Liver (tissue), 9 donors: ENCODE data around the gene LSMEM2. TPM values are rescaled to one million over a fixed set of nuclear protein-coding genes. Genes with fewer than 3 reads are reported as not detected.

Experiments
- DNase-seq: peaks from one replicate; pipeline ENCODE4 v3.0.0-alpha.2; 2017; ENCODE audit warnings: low spot score
- H3K27ac ChIP-seq, 2 donors: one replicate each; pipeline ENCODE4 v1.7.0; 2013; ENCODE audit warnings: inconsistent platforms in 2 of 2, low read length in 2 of 2, control low read depth in 1 of 2, low read depth in 1 of 2, mild to moderate bottlenecking in 1 of 2
- H3K27me3 ChIP-seq, 4 donors: one replicate each; pipeline versions ENCODE4 v1.6.1 to v1.7.0; 2013; ENCODE audit warnings: low read length in 3 of 4, inconsistent platforms in 1 of 4, mild to moderate bottlenecking in 1 of 4, moderate library complexity in 1 of 4; ENCODE audit not compliant: control insufficient read depth in 4 of 4, insufficient read depth in 4 of 4
- H3K36me3 ChIP-seq, 4 donors: one replicate each; pipeline versions ENCODE4 v1.6.1 to v1.7.0; 2013; ENCODE audit warnings: low read length in 3 of 4, mild to moderate bottlenecking in 3 of 4, low read depth in 1 of 4, moderate library complexity in 1 of 4; ENCODE audit not compliant: control insufficient read depth in 4 of 4, insufficient read depth in 3 of 4
- H3K4me1 ChIP-seq, 4 donors: one replicate each; pipeline versions ENCODE4 v1.6.1 to v1.7.0; 2013; ENCODE audit warnings: low read length in 3 of 4, mild to moderate bottlenecking in 3 of 4, moderate library complexity in 1 of 4; ENCODE audit not compliant: control insufficient read depth in 4 of 4, insufficient read depth in 4 of 4
- H3K4me3 ChIP-seq, 3 donors: one replicate each; pipeline versions ENCODE4 v1.6.1 to v1.7.0; 2013; ENCODE audit warnings: low read length in 3 of 3, control low read depth in 1 of 3, low read depth in 1 of 3, mild to moderate bottlenecking in 1 of 3
- H3K9ac ChIP-seq, 2 donors: one replicate each; pipeline ENCODE4 v1.7.0; 2013; ENCODE audit warnings: low read length in 2 of 2, mild to moderate bottlenecking in 2 of 2, moderate library complexity in 2 of 2, control low read depth in 1 of 2, low read depth in 1 of 2
- H3K9me3 ChIP-seq, 4 donors: one replicate each; pipeline versions ENCODE4 v1.6.1 to v1.7.0; 2013; ENCODE audit warnings: low read length in 3 of 4; ENCODE audit not compliant: control insufficient read depth in 4 of 4
- EGR1 ChIP-seq, 2 donors: IDR thresholded peaks; 2 replicates each; pipeline ENCODE4 v1.6.1; 2016 to 2018; ENCODE audit warnings: antibody characterized with exemption in 2 of 2, low read depth in 2 of 2
- FOXA1 ChIP-seq: IDR thresholded peaks from 2 replicates; pipeline ENCODE4 v1.6.1; 2016; ENCODE audit warnings: antibody characterized with exemption
- GABPA ChIP-seq, 2 donors: IDR thresholded peaks in 1 of 2; conservative IDR thresholded peaks in 1 of 2; 2 replicates each; pipeline ENCODE4 v1.6.1; 2016; ENCODE audit warnings: antibody characterized with exemption in 2 of 2, mild to moderate bottlenecking in 1 of 2, moderate library complexity in 1 of 2
- HNF4A ChIP-seq, 2 donors: conservative IDR thresholded peaks; 2 replicates each; pipeline ENCODE4 v1.6.1; 2016; ENCODE audit warnings: antibody characterized with exemption in 2 of 2, mild to moderate bottlenecking in 2 of 2
- JUND ChIP-seq, 2 donors: IDR thresholded peaks; 2 replicates each; pipeline ENCODE4 v1.6.1; 2016; ENCODE audit warnings: antibody characterized with exemption in 2 of 2
- MAX ChIP-seq: IDR thresholded peaks from 2 replicates; pipeline ENCODE4 v1.6.1; 2016; ENCODE audit warnings: antibody characterized with exemption
- NR2F2 ChIP-seq: IDR thresholded peaks from 2 replicates; pipeline ENCODE4 v1.6.1; 2016; ENCODE audit warnings: antibody characterized with exemption
- RAD21 ChIP-seq, 2 donors: IDR thresholded peaks; 2 replicates each; pipeline ENCODE4 v1.6.1; 2016; ENCODE audit warnings: antibody characterized with exemption in 2 of 2, mild to moderate bottlenecking in 2 of 2
- REST ChIP-seq: IDR thresholded peaks from 2 replicates; pipeline ENCODE4 v1.6.1; 2016; ENCODE audit warnings: antibody characterized with exemption, mild to moderate bottlenecking
- RXRA ChIP-seq, 2 donors: IDR thresholded peaks; 2 replicates each; pipeline ENCODE4 v1.6.1; 2017 to 2018; ENCODE audit warnings: antibody characterized with exemption in 2 of 2, mild to moderate bottlenecking in 1 of 2
- SP1 ChIP-seq: IDR thresholded peaks from 2 replicates; pipeline ENCODE4 v1.6.1; 2018; ENCODE audit warnings: antibody characterized with exemption, mild to moderate bottlenecking
- TAF1 ChIP-seq: conservative IDR thresholded peaks from 2 replicates; pipeline ENCODE4 v1.6.1; 2016; ENCODE audit warnings: antibody characterized with exemption, mild to moderate bottlenecking
- YY1 ChIP-seq: IDR thresholded peaks from 2 replicates; pipeline ENCODE4 v1.6.1; 2016; ENCODE audit warnings: antibody characterized with exemption, mild to moderate bottlenecking
- WGBS: extraction: QIAGEN DNeasy Blood & Tissue Kit; methylation state at CpG from one replicate; pipeline ENCODE4 v1.1.7; 2013; 5-methylcytosine and 5-hydroxymethylcytosine counted together
- polyA plus RNA-seq, 2 donors: library from polyadenylated mRNA; stranded (reverse) in 1 of 2; unstranded in 1 of 2; fragments of 200-250 nt in 1 of 2; fragments of >200 nt in 1 of 2; fragmentation: Nextera tagmentation in 1 of 2; extraction: Ambion mirVana in 1 of 2; gene quantifications; one replicate each; pipeline versions ENCODE4 v1.2.1 to v1.2.3, GENCODE V29; 2013 to 2015
- total RNA-seq, 2 donors: library from RNA; depleted of rRNA; stranded (reverse); fragments of >200 nt; gene quantifications; one replicate each; pipeline ENCODE4 v1.2.3, GENCODE V29; 2014
- TF ChIP-seq, protein P1 (sequence below): IDR thresholded peaks from 2 replicates; pipeline ENCODE4 v1.6.1; 2016; ENCODE audit warnings: antibody characterized with exemption
- TF ChIP-seq, protein P2 (sequence below): fragments of 150-350 bp; IDR thresholded peaks from 2 replicates; pipeline ENCODE4 v1.5.1; 2017; ENCODE audit warnings: improper control_type of control experiment, low read depth, low read length; ENCODE audit not compliant: missing input control
- donor health status: healthy.
- donor health status: healthy.
- donor health status: healthy.
- donor health status: healthy.
- donor health status: healthy.

The LSMEM2 gene
- total and polyA plus RNA-seq, 4 donors, result 0.03 to 0.08 TPM; not detected in 2

DNA sequence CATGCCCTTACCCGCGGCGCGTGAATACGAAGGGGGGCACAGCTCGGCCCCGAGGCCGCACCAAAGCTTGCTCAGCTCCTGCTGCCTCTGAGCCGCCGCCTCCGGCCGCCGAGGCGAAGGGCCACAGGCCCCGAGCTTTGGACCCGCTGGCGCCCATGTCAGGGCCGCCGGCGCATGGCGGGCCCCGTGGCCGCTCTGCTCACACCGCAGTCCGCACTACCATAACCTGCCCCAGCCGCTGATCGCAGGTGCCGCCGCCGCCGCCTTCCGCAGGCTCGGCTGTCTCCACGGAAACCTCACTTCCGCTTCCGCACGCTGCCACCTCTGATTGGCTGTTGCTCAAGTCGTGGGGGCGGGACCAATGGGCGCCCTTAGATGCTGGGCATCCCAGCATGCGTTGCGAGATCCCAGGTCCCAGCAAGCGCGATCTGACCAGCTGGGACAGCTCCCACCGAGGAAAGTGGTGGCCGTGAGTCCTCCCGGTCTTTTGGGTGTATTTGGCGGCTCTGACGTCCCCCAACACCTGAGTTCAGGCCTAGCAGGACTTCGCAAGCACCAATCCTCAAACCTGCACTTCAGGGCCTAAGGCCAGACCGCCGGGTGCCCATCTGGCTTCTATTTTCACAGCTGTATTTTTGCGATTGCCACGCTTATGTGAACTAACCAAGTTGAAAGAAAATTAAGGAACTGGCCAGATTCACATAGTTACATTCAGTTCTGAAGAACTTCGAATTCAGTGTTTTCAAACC lies 49.2 kb downstream of the LSMEM2 start, which contains the start of gene TUSC2:
TSS of gene TUSC2 (minus strand) at position 281 of the 749 bp plus-strand sequence. CDS start at position 157, 124 bp downstream.
- peak; percentile 75 to 95 for TF ChIP-seq GABPA (IDR thresholded peaks at IDR 0.05 in 1 of 2, conservative IDR thresholded peaks at IDR 0.05 in 1 of 2)
- TF ChIP-seq SP1, result peak; percentile 63
- TF ChIP-seq EGR1 (IDR thresholded peaks at IDR 0.05; ENCODE audit: low read depth in 2 of 2), result peak in 1 of 2 donors; percentile 83
- TF ChIP-seq YY1, result peak; percentile 75
- TF ChIP-seq NR2F2, result no peak
- TF ChIP-seq, protein P1, sequence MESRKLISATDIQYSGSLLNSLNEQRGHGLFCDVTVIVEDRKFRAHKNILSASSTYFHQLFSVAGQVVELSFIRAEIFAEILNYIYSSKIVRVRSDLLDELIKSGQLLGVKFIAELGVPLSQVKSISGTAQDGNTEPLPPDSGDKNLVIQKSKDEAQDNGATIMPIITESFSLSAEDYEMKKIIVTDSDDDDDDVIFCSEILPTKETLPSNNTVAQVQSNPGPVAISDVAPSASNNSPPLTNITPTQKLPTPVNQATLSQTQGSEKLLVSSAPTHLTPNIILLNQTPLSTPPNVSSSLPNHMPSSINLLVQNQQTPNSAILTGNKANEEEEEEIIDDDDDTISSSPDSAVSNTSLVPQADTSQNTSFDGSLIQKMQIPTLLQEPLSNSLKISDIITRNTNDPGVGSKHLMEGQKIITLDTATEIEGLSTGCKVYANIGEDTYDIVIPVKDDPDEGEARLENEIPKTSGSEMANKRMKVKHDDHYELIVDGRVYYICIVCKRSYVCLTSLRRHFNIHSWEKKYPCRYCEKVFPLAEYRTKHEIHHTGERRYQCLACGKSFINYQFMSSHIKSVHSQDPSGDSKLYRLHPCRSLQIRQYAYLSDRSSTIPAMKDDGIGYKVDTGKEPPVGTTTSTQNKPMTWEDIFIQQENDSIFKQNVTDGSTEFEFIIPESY, result no peak
- peak; percentile 74 for TF ChIP-seq REST
- peak; percentile 55 for TF ChIP-seq MAX
- no peak for TF ChIP-seq JUND (IDR thresholded peaks at IDR 0.05)
- no peak for TF ChIP-seq FOXA1
- Histone ChIP-seq H3K9me3 (no peaks in the 10 kb centered on the region), H3K36me3 (peaks cover 4 to 34% (median 17%) of the 10 kb centered on the region in 4 donors), H3K9ac (peak within 1 kb of the TSS; percentile 63 to 75), H3K4me3 (peak within 1 kb of the TSS; percentile 82 to 87 (median 83)), H3K27ac (peak within 1 kb of the TSS; percentile 72 to 74), H3K27me3 (no peaks in the 10 kb centered on the region), H3K4me1 (peaks cover 2 to 51% (median 34%) of the 10 kb centered on the region in 4 donors)
- DNase-seq, result peak; percentile 96
- WGBS, result 1% methylated on average over 55 of the region's 55 CpGs

DNA sequence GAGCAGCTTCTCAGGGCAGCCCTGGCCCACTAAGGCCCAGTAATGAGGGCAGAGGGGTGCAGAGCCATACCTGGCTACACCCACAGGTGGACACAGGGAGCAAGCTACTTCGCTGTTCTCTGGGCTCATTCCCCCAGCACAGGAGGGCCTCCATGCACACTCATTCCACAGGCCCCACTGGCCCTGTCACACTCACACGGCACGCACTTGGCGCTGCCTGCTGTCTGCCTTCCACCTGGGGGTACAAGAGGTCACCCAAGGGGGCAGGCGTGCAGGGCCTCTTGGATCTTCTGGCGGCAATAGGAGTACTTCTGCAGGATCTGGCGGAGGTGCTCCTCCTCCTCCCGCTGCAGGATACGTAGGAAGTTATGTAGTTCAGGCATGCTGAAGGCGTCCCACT lies 51.4 kb downstream of the LSMEM2 start:
- Histone ChIP-seq H3K4me1 (peaks cover 5 to 45% (median 23%) of the 10 kb centered on the region in 4 donors), H3K9me3 (no peaks in the 10 kb centered on the region), H3K27me3 (no peaks in the 10 kb centered on the region), H3K36me3 (peaks cover 4 to 34% (median 17%) of the 10 kb centered on the region in 4 donors), H3K27ac (no peak overlapping the region), H3K4me3 (no peak overlapping the region), H3K9ac (no peak overlapping the region)
- TF ChIP-seq TAF1 (no peak), RAD21 (IDR thresholded peaks at IDR 0.05) (no peak), MAX (no peak), HNF4A (conservative IDR thresholded peaks at IDR 0.05) (no peak), NR2F2 (no peak), YY1 (no peak), JUND (IDR thresholded peaks at IDR 0.05) (no peak), EGR1 (IDR thresholded peaks at IDR 0.05; ENCODE audit: low read depth in 2 of 2) (no peak), GABPA (IDR thresholded peaks at IDR 0.05 in 1 of 2, conservative IDR thresholded peaks at IDR 0.05 in 1 of 2) (no peak), FOXA1 (no peak), SP1 (no peak), REST (no peak), RXRA (IDR thresholded peaks at IDR 0.05) (no peak)
- TF ChIP-seq, protein P2, sequence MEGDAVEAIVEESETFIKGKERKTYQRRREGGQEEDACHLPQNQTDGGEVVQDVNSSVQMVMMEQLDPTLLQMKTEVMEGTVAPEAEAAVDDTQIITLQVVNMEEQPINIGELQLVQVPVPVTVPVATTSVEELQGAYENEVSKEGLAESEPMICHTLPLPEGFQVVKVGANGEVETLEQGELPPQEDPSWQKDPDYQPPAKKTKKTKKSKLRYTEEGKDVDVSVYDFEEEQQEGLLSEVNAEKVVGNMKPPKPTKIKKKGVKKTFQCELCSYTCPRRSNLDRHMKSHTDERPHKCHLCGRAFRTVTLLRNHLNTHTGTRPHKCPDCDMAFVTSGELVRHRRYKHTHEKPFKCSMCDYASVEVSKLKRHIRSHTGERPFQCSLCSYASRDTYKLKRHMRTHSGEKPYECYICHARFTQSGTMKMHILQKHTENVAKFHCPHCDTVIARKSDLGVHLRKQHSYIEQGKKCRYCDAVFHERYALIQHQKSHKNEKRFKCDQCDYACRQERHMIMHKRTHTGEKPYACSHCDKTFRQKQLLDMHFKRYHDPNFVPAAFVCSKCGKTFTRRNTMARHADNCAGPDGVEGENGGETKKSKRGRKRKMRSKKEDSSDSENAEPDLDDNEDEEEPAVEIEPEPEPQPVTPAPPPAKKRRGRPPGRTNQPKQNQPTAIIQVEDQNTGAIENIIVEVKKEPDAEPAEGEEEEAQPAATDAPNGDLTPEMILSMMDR, result no peak
- DNase-seq, result no peak
- WGBS, result 94% methylated on average over 10 of the region's 10 CpGs
